HG03280 (cell line): Measurements from ENCODE around the gene SHISA8.

Experiments
- ATAC-seq: cut with Tn5 transposase; IDR thresholded peaks from one replicate; pipeline ENCODE4 v1.9.1; 2021; ENCODE audit warnings: mild to moderate bottlenecking, moderate library complexity; ENCODE audit not compliant: unreplicated experiment

Gene SHISA8

DNA sequence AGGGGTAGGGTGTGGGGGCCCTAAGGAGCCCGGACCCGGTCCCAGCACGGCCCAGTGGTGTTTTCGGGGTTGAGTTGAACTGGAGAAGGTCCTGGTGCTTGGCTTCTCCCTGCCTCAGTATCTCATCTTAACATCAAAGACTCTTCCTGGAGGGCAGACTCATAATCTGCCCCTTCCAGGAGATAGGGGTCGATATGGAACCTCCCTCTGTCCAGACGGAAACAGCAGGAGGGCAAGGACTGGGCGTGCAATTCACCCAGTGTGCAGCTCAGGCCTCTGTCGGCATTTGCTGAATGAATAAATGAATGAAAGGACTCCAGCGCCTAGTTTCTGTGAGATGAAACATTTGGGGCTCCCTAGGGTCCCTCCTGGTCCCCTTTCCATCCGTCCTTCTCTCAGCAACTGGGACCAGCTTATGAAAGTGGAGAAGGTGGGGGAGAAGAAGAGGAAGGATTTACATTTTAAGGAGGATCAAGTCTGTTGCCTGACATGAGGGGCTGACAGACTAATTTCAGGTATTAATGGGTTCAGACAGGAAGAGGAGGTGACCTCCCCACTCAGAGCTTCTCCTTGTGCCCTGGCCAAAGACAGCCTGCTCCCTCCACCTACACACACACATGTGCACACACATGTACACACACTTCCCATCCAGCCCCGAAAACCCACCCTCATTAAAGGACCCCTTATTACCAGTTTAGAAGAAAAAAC lies 1.1 kb upstream of the SHISA8 start:
- ATAC-seq, result no peak

DNA sequence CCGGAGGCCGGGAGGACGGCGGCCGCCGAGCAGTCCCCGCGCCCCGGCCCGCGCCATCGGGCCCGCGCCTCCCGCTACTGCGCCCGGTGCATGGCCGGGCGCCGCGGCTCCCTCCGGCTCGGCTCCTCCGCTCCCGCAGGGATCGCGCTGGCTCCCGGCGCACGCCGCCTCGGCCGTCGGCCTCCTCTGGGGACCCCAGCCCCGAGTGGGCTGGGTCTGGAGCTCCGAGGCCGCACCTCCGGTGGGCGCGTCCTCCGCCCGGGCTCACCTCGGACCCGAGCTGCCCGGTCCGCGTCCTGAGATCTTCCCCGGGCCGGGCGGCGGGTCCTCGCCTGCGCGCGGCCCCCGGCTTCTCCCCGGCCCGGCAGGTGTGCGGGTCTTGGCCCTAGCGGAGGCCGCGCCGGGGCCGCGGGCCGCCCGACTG lies 251 bp downstream of the SHISA8 start:
- no peak for ATAC-seq

DNA sequence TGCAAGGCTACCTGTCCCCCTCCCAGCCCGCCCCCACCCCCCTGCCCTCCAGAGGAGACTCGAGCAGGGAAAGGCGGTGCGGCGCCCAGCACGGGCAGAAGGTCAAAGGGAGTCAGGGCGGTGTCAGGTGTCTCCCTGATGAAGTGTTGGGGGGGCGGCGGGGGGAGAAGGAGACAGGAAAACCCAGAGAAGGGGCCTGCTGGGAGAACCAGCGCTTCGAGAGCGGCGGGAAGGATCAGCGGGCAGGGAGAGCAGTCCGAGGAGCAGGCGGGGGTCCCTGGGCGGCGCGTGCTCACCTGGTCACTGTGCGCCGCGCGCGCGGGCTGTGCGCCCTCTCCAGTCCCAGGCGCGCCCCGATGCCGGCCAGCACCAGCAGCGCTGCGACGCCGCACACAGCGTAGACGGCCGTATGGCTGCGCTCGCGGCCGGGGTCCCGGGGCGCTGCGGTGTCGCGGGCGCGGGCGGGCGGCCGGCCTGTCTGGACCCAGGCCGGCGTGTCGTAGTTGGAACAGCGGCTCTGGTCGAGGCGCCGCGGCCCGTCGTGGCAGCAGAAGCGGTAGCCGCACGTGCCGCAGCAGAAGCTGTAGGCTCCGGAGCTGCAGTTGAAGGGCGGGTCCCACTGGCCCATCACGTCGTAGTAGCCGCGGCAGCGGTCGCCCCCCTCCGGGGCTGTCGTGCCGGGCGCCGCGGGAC lies 886 bp downstream of the SHISA8 start:
- ATAC-seq, result no peak

DNA sequence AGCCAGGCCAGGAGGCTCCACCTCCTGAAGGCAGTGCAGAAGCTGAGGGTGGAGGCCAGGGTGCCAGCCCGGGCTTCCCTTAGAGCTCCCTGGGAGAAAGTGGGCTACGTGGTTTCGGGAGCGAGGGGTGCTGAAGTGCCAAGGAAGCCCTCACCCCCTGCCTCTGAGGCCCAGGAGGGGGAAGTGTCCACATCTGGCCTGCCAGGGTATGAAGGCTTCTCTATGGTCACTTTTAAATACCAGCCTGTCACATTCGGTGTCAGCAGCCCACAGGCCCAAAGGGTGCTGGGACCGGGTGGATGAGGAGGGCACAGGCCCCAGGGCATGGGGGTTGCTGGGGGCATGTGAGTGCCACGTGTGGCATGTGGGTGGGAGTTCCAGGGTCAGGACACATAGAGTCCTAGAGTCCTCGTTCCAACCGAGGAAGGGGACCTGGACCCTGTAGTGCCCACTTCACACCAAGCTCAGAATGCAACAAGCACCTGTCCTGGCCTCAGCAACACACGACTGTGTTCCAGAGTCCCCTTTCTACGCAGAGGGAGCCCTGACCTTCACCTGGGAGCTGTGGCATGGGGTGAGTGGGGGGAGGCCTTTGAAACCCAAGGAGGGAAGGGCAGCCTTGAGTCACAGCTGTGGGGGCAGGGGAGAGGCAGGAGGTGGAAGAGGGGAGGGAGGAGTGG lies 1.7 kb downstream of the SHISA8 start:
- ATAC-seq, result no peak

DNA sequence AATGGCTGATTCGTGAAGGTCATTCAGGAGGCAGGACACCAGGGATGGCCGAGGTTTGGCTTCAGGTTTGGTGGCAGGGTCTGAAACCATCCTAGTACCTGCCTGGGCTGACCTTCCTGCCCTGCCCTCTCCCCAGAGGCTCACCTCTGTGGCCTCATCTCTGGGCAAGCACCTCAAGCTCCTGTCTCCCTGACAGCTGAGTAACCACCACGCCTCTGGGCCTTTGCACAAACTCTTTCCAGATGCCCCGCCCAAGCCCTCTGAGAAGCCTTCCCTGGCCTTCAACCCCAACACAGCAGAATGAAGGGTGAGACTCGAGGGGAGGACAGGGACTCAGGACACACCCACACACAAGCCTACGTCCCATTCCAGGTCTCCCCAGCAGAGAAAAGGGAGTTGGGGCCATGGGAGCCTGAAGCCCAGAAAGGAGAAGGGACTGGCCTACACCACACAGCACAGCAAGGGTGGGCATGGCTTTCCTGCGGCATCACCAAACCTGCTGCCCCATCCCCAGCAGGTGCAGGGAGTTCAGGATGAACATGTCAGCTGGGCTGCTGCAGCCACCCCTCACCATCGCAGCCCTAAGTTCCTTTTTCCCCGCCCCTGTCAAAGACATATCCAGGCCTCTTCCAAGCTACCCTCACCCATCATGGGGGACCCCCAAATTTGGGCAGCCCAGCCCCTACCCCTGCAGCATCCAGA lies 2.4 kb downstream of the SHISA8 start:
- ATAC-seq, result no peak

DNA sequence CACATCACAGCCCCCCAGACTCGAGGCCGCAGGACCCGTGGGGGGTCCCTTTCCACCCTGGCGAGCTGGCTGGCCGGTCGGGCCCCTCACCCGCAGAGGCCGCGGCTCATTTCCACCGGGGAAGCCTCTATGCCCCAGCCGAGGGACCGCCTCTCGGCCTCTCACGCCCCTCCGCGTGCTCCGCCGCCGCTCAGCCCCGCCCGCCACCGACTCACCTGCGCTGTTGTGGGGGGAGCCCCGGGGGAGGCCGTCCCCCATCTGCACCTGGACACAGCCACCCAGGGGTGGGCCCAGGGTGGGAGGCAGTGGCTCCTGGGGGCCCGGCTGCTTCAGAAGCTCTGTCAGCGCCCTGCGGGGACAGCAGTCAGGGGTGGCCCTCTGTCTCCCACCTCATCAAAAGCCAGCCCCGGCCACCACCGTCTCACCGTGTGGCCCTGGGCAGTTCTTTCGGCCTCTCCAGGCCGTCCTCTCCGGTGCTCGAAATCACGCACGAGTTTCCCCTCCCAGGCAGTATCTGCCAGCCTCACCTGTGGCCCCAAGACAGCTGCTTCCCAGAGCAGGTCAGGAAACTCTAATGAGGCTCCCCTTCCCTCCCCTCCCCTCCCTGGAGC lies 3.8 kb downstream of the SHISA8 start:
- ATAC-seq, result no peak

DNA sequence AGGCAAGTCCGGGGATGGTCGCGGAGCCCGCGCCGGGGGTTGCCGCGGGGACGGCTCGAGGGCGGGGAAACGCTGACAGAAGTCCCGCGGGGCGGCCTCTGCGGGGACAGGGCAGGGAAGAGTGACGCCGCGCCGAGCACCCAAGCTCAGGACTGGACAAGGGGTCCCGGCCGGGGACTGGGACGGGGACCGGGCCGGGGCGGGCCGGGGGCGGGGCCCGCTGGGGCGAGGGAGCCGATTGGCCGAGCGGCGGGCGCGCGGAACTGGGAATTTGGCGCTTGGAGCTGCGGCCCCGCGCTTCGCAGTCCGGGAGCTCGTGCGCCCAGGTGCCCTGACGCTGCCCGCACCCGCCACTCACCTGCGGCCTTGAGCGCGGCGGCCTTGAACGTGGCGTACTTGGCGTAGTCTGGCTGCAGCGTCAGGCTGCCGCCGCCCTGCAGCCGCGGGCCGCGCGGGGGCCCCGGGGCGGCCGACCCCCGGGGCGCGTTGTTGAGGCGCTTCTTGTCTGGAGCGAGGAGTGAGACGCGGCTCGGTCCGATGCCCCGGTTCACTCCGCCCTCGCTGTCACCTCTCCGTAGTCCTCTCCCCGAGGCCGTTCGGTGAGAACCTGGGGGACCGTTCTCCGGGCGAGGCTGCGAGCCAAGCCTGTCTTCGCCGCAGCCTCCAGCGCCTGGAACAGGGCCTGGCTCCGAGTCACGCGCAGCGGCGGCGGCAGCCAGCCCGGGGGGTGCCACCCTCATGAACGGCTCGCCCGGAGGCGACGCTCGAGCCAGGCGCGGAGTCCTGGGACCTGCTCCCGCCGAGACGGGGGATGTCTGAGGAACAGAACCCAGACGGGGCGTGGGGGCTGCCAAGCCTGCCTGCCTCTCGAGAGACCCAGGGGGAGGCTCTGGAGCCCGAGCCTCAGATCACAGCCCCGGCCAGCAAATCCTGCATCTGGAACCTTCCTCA lies 4.5 kb downstream of the SHISA8 start:
- no peak for ATAC-seq

DNA sequence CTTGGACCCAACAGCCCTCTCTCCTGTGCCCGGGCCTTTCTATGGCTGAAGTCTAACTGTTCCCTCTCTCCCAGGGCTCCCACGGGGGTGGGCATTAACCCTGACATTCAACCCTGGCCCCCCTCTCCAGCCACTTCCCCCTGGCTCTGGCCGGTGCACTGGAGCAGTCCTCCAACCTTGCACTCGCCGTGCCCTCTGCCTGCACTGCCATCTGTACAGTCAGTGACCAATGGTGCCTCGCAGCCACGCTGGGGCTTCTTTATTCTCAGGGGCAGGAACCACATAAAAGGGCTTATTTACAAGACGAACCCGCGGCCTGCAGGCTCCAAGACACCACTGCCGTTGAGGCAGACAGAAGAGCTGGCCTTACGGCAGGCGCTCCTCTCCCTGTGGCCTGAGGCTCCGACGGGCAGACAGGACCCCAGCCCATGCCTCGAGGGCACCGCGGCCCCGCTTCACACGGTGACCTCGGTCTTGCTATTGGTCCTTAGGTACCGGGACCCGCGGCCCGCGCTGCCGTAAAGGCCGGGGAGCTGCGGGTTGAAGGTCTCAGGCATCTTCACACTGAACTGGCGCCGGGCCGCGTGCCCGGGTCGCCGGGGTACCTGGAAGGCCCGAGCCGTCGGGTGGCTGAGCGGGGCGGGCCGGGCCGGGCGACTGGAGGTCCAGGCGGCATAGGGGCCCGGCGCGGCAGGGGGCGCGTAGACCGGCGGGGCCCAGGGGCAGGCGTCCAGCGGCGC lies 5.4 kb downstream of the SHISA8 start:
- ATAC-seq, result no peak

DNA sequence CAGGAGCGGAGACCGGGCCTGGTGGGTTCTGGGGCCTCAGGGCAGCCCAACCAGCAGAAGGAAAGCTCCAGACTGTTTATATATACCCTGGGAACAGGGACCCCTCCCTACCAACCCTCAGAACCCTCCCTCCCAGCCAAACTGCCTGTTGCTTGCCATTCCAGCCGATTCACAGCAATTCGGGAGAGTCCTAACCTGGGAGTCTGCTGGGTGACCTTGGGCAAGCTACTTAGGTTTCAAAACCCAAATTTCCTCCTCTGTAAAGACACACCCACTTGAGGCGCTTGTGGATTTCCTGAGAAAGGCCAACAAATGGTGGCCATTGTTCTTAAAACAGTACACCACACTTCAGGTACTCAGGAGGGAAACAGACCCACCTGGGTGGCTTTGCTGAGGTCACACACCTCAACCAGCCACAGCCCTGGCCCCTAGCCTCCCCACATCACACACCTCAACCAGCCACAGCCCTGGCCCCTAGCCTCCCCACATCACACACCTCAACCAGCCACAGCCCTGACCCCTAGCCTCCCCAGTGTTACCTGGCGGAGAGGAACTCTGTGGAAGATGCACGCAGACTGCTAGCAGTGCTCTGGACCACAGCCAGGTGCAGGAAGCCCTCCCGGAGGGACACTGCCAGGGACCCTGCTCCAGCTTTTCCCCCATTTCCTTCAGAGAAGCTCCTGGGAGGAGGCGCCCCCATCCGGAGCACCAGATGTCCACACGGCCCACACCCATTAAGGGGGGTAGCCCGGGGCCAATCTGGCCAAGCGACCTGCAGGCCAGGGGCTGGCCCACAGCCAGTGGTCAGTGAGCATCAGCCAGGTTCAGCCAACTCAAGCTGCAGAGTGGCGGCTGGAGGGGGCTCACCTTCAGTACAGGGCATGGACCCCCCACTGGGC lies 6.2 kb downstream of the SHISA8 start:
- ATAC-seq, result no peak

DNA sequence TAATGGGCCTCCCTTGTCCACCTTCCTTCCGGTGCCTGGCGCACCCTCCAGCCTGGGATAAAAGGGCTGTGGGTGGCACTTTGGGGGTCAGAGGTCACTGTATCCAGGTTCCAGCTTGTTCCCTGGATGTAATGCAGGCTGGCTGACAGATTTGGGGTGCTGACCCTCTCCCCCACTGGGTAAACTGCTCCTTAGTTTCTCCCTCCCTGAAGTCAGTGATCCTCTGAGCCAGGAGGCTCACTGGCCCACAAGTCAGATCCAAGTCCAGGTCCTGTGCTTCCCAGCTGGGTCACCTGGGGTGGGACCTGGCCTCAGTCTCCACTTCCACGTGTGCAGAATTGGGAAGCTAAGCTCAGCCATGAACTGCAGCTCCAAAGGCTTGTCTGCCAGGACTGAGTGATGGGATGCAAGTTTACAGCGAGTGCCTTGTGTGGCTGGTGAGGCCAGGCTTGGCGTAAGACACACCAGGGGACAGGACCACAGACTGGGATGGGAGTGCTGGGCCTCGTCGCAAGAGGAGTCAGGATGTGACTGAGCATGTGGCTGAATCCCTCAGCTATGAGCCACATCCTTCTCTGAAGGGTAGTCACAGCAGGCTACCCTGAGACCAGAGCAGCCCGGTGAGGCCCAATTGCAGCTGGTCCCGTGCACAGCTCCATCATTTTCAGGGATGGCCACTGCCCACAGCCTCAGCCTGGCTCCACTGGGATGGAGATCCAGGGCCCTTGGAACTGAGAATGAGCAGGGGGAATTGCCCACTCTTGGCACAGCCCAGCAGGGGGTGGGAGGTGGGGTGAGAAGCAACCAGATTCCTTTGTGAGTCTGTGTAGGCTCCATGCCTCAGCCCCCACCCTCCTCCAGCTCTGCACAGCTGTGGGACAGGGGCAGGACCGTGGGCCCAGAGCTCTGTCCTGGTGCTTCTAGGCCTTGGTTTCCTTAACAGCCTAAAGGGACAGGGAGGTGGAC lies 7.2 kb downstream of the SHISA8 start:
- ATAC-seq, result no peak

DNA sequence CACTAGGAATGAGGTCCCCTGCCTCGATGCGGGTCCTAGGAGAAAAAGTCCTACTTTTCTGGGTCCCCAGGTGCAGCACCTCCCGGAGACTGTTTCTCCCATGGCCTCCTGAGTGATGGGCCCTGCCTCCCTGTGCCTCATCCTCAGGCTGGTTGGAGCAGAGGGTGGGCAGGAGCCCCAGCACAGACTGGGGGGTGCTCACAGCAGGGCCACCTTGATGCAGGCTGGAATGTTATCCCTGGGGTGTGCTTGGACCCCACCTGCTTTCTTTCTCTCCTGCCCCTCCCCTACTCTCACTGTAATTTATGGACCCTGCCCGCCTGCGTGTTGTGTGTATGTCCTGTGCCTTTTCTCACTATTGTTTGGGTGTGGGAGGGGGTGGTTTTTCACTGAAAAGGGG lies 8.1 kb downstream of the SHISA8 start:
- ATAC-seq, result no peak

DNA sequence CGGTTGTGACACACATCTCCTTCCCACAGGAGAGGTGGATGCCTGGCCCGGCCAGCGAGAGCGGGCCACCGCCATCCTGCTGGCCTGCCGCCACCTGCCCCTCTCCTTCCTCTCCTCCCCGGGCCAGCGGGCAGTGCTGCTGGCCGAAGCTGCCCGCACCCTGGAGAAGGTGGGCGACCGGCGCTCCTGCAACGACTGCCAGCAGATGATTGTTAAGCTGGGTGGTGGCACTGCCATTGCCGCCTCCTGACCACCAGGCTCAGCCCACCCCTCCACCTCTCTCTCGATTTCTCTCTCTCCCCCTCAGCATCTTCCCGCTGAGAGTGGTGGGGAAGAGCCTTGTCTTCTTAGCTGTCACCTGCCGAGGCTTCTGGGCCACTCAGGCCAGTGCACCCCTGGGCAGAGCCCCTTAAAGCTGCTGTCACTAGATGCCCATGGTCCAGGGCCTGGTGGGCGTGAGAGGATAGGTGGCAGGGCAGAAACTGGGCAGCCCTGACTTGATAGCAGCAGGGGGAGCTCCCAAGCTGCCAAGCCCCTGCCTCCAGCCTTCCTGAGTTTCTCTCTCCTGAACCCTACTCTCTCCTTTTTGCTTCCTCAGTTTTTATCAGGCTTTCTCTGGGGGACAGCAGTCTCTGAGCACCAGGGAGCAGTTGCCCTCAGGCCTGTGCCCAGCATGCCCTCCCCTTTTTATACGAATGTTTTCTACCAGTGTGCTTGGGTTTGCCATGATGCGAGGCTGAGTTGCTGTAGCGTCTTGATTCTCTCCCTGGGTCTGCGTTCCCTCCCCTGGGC lies 9.3 kb downstream of the SHISA8 start:
- no peak for ATAC-seq

DNA sequence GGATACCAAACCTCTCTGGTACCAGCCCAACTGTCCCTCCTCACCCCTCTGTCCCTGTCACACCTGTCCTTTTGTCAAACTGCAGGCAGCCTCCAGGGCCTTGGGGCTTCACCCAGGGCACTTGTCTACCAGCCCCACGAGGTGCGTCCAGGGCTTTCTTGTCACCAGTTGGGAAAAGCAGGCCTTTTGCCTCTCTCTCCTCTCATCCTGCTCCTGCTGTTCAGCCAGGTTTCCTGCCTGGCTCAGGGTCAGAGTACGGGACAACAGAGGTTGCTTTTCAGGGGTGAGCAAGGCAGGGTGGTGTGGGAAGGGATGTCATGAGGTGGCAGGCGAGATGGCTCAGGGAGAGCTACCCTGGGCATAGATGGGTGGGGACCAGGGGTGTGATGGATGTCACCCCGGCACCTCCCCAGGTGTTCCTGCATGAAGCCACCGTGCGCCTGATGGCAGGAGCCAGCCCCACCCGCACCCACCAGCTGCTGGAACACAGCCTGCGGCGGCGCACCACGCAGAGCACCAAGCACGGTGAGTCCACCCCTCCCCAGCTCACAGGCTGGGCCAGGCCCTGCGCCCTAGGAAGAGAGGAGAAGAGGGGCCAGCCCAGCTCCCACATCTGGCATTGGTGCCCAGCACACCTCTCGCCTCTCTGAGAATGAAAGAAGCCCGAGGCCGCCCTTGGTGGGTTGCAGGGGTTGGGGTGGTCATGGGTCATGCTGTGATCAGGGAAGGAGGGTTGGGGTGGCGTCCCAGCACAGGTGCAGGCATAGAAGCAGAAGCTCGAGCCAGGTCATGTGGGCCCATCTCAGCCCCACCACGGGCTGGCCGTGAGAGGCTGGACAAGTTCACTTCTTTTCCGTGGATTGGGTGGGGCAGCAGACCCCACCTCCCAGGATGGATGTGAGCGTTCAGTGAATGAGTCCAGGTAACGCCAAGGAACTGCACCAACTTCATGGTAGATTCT lies 10.1 kb downstream of the SHISA8 start:
- ATAC-seq, result no peak

DNA sequence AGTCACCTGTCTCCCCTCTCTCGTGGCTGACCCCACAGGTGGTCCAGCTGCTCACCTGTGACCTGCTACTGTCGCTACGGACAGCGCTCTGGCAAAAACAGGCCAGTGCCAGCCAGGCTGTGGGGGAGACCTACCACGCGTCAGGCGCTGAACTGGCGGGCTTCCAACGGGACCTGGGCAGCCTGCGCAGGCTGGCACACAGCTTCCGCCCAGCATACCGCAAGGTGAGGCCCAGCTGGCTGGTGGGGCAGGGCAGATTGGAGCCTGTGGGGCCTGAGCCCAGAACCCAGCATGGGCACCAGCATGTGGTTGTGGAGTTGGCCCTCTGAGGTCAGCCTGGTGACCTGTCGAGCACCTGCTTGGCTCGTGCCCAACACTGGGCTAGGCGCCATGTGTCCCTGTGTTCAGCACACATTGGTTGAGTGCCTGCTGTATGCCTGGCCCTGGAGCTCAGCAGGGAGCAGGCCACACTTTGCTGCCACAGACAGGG lies 11.9 kb downstream of the SHISA8 start:
- no peak for ATAC-seq

DNA sequence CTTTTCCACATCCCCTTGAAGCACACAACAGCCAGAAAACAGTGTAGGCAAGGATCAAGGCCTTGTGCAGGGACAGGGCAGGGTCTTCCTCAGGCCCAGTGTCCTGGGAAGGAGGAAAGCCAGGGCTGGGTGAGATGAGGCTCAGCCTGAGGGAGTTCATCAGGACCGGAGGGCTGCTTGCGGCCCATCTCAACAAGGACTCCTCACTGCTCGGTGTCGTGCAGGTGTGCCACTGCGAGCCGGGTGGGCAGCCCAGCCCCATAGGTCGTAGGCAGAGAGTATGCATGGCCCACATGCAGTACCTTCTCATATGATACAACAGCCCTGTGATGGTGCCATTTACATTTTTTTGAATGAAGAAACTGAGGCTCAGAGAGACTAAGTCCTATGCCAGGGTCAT lies 12.9 kb downstream of the SHISA8 start:
- no peak for ATAC-seq
